Lung (tissue), 12 donors: Measurements from ENCODE around the gene ARHGEF7. TPM values are rescaled to one million over a fixed set of nuclear protein-coding genes. Genes with fewer than 3 reads are reported as not detected.
"Not testable (repeated sequence)": the region's sequence is repeated elsewhere in the genome, so short reads cannot be mapped to it uniquely, and the experiment has no call there.

Experiments used
- ATAC-seq: fragments of 200-7000 bp; cut with Tn5 transposase; one replicate; pipeline ENCODE4 v1.9.1; 2020; ENCODE audit warnings: moderate number of reproducible peaks; ENCODE audit not compliant: insufficient read depth, low FRiP score
- DNase-seq, 3 donors: peaks; one replicate each; pipeline ENCODE4 v3.0.0-alpha.2; 2013 to 2017
- H3K27ac ChIP-seq, 2 donors: one replicate each; pipeline ENCODE4 v1.5.1; 2013; ENCODE audit warnings: mild to moderate bottlenecking in 2 of 2, moderate library complexity in 2 of 2, control low read depth in 1 of 2, inconsistent platforms in 1 of 2, low read depth in 1 of 2, low read length in 1 of 2
- H3K27me3 ChIP-seq, 3 donors: one replicate each; pipeline ENCODE4 v1.5.1; 2013; ENCODE audit warnings: low read length in 2 of 3; ENCODE audit not compliant: control insufficient read depth in 3 of 3, insufficient read depth in 3 of 3
- H3K36me3 ChIP-seq, 4 donors: one replicate each; pipeline ENCODE4 v1.5.1; 2013; ENCODE audit warnings: low read length in 4 of 4, mild to moderate bottlenecking in 1 of 4, moderate library complexity in 1 of 4; ENCODE audit not compliant: control insufficient read depth in 4 of 4, insufficient read depth in 4 of 4
- H3K4me1 ChIP-seq, 5 donors: one replicate each; pipeline ENCODE4 v1.5.1; 2013; ENCODE audit warnings: low read length in 5 of 5, mild to moderate bottlenecking in 2 of 5, moderate library complexity in 1 of 5; ENCODE audit not compliant: control insufficient read depth in 5 of 5, insufficient read depth in 5 of 5
- H3K4me3 ChIP-seq: one replicate; pipeline ENCODE4 v1.5.1; 2013; ENCODE audit warnings: mild to moderate bottlenecking, control low read depth, moderate library complexity
- H3K9ac ChIP-seq, 2 donors: one replicate each; pipeline ENCODE4 v1.5.1; 2013; ENCODE audit warnings: low read length in 2 of 2, control low read depth in 1 of 2; ENCODE audit not compliant: insufficient read depth in 1 of 2
- H3K9me3 ChIP-seq, 4 donors: one replicate each; pipeline ENCODE4 v1.5.1; 2013; ENCODE audit warnings: low read length in 3 of 4, mild to moderate bottlenecking in 1 of 4, moderate library complexity in 1 of 4; ENCODE audit not compliant: control insufficient read depth in 4 of 4, insufficient read depth in 3 of 4
- WGBS, 2 donors: extraction: QIAGEN DNeasy Blood & Tissue Kit; methylation state at CpG; one replicate each; pipeline ENCODE4 v1.1.7; 2013; 5-methylcytosine and 5-hydroxymethylcytosine counted together
- polyA plus RNA-seq, 2 donors: library from polyadenylated mRNA; stranded (reverse); fragments of 200-250 nt; gene quantifications; one replicate each; pipeline ENCODE4 v1.2.1, GENCODE V29; 2013
- total RNA-seq, 2 donors: library from RNA; depleted of rRNA in 1 of 2; stranded (reverse); fragments of >200 nt in 1 of 2; gene quantifications; one replicate each; pipeline ENCODE4 v1.2.1, GENCODE V29; 2014 to 2021
- TF ChIP-seq, protein P1 (sequence below): IDR thresholded peaks from 2 replicates; pipeline ENCODE4 v1.5.1; 2012; ENCODE audit warnings: mild to moderate bottlenecking; ENCODE audit errors: control extremely low read depth, extremely low read depth
- donor health status: control.
- donor health status: control.
- donor health status: Bipolar disorder and iron deficiency.
- donor health status: healthy.
- donor health status: DM: yes; HTN: yes; CAD: no.

Gene ARHGEF7
- total and polyA plus RNA-seq, 4 donors: 20.9 to 143 (median 37.8) TPM

DNA sequence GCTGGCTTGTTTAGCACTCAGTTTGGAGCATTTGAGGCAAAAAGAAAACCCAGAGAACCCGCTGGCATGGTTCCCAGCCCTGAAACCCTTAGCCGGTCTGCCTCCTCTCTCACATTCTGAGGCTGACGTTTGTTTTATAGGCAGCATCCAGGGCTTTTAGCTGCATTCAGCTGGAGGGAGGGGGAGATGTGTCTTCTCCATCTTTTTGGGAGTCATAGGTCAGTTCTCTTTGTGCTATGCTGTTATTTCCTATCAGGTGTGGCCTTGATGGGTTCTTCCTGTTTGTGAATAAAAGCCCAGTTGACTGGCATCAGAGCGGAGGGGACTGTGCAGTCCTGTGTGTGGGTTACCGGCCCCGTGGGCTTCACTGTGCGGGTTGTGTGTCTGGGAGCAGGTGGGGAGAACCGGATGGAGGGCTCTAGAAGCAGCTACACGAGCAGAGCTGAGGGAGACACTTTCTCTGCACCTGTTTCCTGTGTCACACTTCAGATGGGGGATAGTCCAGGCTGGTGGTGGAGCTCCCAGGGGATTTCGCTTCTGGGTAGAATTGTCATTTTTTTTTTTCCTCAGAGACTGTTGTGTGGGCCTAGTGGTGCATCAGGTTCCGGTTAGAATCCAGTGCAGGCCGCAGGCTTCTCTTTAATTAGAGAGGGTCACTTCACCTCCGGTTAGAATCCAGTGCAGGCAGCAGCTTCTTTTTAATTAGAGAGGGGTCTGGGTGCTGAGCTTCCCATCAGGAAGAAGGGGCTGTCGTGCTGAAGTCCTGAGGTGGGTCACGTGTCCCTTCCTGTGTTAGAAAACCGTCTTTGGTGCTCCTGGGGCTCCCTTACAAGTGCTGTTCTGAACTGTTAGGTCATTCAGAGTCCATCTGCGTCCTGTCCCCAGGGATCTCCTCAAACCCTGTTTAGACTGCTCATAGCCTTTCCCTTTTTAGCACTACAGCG, 69.6 kb downstream of the ARHGEF7 start:
- WGBS, 2 donors: 31 to 37% methylated on average over 18 of the region's 18 CpGs
- peaks cover 0 to 5% (median 0%) of the 10 kb centered on the region in 4 donors for H3K36me3 ChIP-seq
- peak overlapping the region; percentile 44 to 76 for H3K27ac ChIP-seq
- peaks cover 6 to 39% (median 21%) of the 10 kb centered on the region in 5 donors for H3K4me1 ChIP-seq
- no peak overlapping the region for H3K9ac ChIP-seq
- TF ChIP-seq, protein P1, sequence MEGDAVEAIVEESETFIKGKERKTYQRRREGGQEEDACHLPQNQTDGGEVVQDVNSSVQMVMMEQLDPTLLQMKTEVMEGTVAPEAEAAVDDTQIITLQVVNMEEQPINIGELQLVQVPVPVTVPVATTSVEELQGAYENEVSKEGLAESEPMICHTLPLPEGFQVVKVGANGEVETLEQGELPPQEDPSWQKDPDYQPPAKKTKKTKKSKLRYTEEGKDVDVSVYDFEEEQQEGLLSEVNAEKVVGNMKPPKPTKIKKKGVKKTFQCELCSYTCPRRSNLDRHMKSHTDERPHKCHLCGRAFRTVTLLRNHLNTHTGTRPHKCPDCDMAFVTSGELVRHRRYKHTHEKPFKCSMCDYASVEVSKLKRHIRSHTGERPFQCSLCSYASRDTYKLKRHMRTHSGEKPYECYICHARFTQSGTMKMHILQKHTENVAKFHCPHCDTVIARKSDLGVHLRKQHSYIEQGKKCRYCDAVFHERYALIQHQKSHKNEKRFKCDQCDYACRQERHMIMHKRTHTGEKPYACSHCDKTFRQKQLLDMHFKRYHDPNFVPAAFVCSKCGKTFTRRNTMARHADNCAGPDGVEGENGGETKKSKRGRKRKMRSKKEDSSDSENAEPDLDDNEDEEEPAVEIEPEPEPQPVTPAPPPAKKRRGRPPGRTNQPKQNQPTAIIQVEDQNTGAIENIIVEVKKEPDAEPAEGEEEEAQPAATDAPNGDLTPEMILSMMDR: no peak
- no peaks in the 10 kb centered on the region for H3K9me3 ChIP-seq
- H3K27me3 ChIP-seq: no peaks in the 10 kb centered on the region
- H3K4me3 ChIP-seq: no peak overlapping the region
- DNase-seq (peak; percentile 47 to 72 (median 58)), ATAC-seq (no peak)

DNA sequence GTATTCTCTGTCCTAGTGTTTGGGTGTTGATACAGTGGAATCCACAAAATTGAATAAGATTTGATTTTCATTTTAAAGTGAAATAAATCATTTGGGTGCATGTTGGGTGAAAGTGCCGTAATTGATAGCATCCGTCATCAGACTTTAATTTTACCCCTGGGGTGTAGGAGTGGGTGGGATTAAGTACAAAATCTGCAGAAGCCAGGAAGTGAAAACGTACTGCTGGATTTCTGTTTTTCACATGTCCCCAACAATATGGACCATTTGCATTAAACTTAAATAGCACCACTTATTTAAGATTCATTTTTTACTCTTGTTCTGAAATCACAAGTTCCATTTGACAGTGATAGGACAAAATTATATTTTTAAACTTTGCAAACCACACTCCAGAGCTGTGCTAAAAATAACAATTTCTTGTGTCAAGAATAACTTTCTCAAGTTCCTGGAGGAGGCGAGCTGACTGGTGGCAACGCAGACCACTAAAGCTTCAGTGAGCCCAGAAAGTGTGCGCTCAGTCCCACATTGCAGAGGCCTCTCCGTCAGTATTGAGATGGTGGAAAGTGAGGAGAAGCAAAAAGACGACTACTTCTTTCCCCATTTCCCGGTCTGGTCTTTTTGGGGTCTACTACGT, 71.3 kb downstream of the ARHGEF7 start:
- peaks cover 6 to 39% (median 20%) of the 10 kb centered on the region in 5 donors for H3K4me1 ChIP-seq
- no peaks in the 10 kb centered on the region for H3K27me3 ChIP-seq
- DNase-seq: no peak
- no peak overlapping the region for H3K4me3 ChIP-seq
- TF ChIP-seq, protein P1: no peak
- no peaks in the 10 kb centered on the region for H3K9me3 ChIP-seq
- peaks cover 0 to 5% (median 0%) of the 10 kb centered on the region in 4 donors for H3K36me3 ChIP-seq
- ATAC-seq: no peak
- 89 to 92% methylated on average over 10 of the region's 10 CpGs for whole genome bisulfite sequencing, 2 donors
- H3K9ac ChIP-seq: no peak overlapping the region
- peak overlapping the region in 1 of 2 donors; percentile 10 for H3K27ac ChIP-seq

DNA sequence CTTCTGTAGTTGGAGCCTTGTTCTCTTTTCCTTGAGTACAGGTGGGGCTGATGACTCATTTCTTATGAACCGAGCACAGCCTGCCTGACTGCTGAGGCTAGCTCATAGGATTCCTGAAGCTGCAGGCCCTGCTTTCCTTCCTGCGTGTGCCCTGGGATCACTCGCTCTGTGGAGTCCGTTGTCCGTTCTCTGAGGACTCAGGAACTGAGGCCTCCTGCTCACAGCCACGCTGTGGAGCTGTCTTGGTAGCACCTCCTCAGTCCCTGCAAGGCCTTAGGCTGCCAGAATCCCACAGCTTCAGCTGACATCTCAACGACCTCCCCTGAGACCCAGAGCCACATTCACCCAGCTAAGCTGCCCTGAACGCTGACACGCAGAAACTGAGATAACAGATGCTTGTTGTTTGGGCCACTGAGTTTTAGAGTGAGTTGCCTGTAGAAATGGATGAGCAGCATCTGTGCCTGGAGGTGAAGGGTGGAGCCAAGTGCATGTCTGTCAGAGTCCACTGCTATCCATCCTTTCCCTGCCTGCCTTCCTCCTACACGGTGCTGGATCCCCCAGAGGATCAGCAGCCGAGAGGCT, 72.9 kb downstream of the ARHGEF7 start:
- Histone ChIP-seq H3K27ac (peak overlapping the region in 1 of 2 donors; percentile 20), H3K36me3 (peaks cover 0 to 5% (median 0%) of the 10 kb centered on the region in 4 donors), H3K9me3 (no peaks in the 10 kb centered on the region), H3K4me3 (no peak overlapping the region), H3K9ac (no peak overlapping the region), H3K4me1 (peaks cover 6 to 39% (median 20%) of the 10 kb centered on the region in 5 donors), H3K27me3 (no peaks in the 10 kb centered on the region)
- 65 to 80% methylated on average over 11 of the region's 11 CpGs for WGBS, 2 donors
- TF ChIP-seq, protein P1: no peak
- ATAC-seq (no peak), DNase-seq (peak in 1 of 3 donors; percentile 24)

DNA sequence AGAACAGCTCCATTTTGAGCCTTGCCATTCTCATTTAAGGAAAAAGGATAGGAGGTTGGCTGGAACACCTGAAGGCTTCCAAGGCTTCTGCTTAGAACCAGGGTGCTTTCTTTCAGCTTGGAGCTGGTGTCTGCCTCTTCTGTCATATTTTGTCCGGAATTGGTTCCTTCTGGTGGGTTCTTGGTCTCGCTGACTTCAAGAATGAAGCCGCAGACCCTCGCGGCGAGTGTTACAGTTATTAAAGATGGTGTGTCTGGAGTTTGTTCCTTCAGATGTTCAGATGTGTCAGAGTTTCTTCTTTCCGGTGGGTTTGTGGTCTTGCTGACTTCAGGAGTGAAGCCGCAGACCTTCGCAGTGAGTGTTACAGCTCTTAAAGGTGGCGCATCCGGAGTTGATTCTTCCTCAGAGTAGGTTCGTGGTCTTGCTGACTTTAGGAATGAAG, 74.0 kb downstream of the ARHGEF7 start:
- not testable (repeated sequence) for H3K27ac ChIP-seq, H3K4me3 ChIP-seq, H3K36me3 ChIP-seq, DNase-seq, H3K9me3 ChIP-seq, H3K9ac ChIP-seq, ATAC-seq, H3K27me3 ChIP-seq
- peaks cover 6 to 34% (median 20%) of the 10 kb centered on the region in 5 donors for H3K4me1 ChIP-seq
- WGBS, 2 donors: 81 to 94% methylated on average over 12 of the region's 12 CpGs

DNA sequence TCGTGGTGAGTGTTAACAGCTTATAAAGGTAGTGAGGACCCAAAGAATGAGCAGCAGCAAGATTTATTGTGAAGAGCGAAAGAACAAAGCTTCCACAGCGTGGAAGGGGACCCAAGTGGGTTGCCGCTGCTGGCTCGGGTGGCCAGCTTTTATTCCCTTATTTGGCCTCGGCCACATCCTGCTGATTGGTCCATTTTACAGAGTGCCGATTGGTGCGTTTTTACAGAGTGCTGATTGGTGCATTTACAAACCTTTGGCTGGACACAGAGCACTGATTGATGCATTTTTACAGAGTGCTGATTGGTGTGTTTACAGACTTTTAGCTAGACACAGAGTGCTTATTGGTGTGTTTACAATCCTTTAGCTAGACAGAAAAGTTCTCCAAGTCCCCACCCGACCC, 74.4 kb downstream of the ARHGEF7 start:
- H3K4me3 ChIP-seq, H3K27ac ChIP-seq, ATAC-seq: not testable (repeated sequence)

More for the DNA sequence above, 74.4 kb downstream of the ARHGEF7 start:
- H3K36me3 ChIP-seq, H3K9me3 ChIP-seq, H3K9ac ChIP-seq, DNase-seq, H3K27me3 ChIP-seq: not testable (repeated sequence)
- H3K4me1 ChIP-seq: peaks cover 4 to 30% (median 16%) of the 10 kb centered on the region in 5 donors
- WGBS, 2 donors: 86 to 94% methylated on average over 9 of the region's 9 CpGs
